GM18858 (cell line): Measurements from ENCODE around the gene KCNF1.

Source experiments
- ATAC-seq: cut with Tn5 transposase; IDR thresholded peaks from one replicate; pipeline ENCODE4 v1.9.1; 2021; ENCODE audit not compliant: unreplicated experiment

Gene KCNF1

DNA sequence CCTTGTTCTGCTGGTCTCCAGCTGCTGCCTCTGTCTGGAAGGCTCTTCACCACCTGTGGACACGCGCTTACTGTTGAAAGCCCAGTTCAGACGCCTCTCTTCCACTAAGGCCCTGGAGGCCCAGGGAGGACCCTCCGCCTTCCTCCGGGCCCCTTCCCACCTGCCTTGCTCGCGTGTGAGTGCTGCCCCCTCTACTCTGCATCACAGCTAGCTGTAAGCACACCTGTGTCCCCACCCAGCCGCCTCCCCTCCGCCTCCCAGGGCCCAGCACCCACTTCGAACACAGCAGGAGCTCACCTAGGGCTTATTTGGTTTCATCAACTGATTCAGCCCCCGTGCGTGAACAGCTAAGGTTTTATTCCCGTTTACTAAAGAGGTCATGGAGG is 49.7 kb downstream of the KCNF1 start:
- no peak for ATAC-seq

DNA sequence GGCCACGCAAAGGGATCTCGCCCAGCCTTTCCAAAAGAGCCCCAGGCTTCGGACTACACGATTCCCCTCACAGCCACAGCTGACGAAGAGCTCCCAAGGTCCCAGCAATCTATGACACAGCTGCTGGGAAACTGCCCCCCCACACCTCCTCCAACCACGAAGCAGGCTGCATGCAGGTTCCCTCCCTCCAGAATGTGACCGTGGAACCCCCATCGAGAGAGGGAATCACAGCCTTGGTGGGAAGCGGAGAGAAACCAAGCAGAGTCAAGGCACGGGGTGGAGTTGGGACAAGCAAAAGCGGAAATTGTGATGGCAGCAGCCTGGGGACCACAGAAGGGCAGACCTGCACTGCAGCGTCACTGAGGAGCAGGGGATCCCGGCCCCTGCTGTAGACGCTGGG is 50.3 kb downstream of the KCNF1 start:
- ATAC-seq, result no peak

DNA sequence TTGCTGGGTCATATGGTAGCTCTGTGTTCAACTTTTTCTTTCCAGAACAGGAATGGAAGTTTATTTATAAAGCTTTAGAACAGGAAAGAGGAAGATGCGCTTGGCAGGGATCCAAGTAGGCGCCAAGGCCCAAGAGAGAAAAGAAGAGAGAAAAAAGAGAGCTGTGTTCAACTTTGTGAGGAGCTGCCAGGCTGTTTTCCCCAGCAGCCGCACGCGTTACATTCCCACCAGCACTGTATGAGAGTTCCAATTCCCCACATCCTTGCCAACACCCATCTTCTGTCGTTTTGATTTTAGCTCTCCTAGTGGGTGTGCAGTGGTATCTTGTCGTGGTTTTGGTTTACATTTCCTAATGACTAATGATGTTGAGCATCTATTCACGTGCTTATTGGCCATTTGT is 51.4 kb downstream of the KCNF1 start:
- no peak for ATAC-seq
